HFF-Myc (cell line): ENCODE measurements around the gene IFITM10.

ENCODE experiments used
- DNase-seq: peaks from one replicate; pipeline ENCODE4 v3.0.0-alpha.2; 2011; ENCODE audit warnings: low read depth; ENCODE audit errors: extremely low read depth
- H3K4me3 ChIP-seq: replicated peaks from 2 replicates; pipeline ENCODE4 v1.5.1; 2011; ENCODE audit warnings: low read depth, mild to moderate bottlenecking, control low read depth, low read length
- TF ChIP-seq, protein P1 (sequence below): IDR thresholded peaks from 2 replicates; pipeline ENCODE4 v1.5.1; 2012; ENCODE audit warnings: mild to moderate bottlenecking, low read depth, low read length, control low read depth; ENCODE audit errors: missing control alignments

IFITM10 gene

DNA sequence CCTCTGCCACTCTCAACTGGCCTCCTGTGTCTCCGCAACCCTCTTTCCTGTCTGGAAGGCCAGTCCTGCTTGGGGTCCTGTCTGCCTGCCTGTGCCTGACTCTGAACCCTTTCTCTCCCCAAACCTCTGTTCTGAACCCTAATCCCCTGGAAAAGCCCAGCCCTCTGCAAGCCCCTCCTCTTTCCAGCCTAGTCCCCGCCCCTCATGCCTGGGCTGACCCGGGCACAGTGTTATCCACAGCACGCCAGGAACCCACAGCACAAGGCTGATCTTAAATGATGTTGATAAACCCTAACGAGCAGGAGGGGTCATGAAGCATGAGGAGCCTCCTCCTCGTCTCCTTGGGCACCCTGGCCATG lies at the start of gene IFITM10:
IFITM10 (minus strand) TSS at position 115 of the 359 bp plus-strand sequence. CDS start 153 bp downstream, outside the sequence.
- no peak for DNase-seq
- TF ChIP-seq, protein P1, sequence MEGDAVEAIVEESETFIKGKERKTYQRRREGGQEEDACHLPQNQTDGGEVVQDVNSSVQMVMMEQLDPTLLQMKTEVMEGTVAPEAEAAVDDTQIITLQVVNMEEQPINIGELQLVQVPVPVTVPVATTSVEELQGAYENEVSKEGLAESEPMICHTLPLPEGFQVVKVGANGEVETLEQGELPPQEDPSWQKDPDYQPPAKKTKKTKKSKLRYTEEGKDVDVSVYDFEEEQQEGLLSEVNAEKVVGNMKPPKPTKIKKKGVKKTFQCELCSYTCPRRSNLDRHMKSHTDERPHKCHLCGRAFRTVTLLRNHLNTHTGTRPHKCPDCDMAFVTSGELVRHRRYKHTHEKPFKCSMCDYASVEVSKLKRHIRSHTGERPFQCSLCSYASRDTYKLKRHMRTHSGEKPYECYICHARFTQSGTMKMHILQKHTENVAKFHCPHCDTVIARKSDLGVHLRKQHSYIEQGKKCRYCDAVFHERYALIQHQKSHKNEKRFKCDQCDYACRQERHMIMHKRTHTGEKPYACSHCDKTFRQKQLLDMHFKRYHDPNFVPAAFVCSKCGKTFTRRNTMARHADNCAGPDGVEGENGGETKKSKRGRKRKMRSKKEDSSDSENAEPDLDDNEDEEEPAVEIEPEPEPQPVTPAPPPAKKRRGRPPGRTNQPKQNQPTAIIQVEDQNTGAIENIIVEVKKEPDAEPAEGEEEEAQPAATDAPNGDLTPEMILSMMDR, result no peak
- H3K4me3 ChIP-seq, result no peak within 1 kb of the TSS

DNA sequence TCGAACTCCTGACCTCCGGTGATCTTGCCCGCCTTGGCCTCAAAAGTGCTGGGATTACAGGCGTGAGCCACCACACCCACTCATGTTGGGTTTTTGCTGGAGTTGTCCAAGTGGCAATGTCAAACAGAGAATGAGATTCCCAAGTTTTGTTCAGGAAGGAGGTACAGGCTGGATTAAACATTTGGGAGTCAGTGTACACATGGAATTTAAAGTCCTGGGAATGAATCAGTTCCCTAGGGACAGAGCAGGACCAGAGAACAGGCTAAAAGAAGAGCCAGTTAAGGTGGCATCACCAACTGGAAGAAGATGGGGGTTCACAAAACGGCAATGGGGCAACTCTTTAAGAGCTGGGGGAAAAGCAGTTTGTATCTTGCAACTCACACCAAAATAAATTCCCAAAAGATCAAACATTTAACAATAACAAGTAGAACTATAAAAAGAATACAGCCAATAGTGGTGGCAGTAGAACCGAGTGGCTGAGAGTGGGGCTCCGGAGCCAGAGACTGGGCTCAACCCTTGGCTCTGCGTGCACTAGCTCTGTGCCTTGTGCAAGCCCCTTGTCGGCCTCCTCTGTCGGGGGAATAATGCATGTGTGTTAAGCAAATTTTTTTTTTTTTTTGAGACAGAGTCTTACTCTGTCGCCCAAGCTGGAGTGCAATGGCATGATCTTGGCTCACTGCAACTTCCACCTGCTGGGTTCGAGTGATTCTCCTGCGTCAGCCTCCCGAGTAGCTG lies 47.2 kb upstream of the IFITM10 start:
- TF ChIP-seq, protein P1, result no peak

DNA sequence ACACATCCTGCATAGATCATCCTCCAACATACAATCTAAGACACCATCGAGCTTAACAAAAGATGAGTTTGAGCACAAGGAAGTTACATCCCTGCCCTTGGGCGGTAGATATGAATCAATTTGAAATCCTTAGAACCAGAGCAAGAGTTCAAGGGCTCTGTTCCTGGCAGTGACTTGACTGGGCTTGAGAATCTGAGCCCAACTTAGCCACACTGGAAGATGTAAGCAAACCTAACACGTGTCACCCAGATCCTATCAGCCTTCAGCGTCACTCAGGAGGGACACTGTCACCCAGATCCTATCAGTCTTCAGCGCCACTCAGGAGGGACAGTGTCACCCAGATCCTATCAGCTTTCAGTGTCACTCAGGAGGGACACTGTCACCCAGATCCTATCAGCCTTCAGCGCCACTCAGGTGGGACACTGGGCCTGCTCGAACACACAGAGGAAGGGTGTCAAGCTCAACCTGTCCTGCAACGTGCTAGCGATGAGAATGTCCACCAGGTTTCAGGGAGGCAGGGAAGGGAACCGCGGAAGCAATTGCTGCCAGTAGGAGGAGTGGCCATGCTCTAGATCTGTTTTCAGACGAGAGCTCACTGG lies 46.1 kb upstream of the IFITM10 start:
- H3K4me3 ChIP-seq, result no peak overlapping the region
- DNase-seq, result no peak
- TF ChIP-seq, protein P1, result no peak

More for the DNA sequence above, 47.2 kb upstream of the IFITM10 start:
- DNase-seq, result no peak
- H3K4me3 ChIP-seq, result no peak overlapping the region

DNA sequence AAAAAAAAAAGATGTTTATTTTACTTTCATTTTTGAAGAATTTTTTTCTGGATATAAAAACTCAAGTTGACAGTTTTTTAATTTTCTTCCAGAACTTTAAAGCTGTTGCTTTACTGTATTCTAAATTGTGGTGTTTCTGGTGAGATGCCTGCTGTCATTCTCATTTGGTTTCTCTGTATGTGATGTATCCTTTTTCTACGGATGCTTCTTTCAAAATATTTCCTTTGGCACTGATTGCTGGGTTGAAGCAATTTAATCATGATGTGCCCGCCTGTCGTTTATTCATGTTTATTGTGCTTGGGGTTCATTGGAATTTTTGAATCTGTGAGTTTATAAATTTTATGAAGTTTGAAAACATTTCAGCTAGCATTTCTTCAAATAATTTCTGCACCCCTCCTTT lies 42.7 kb upstream of the IFITM10 start:
- no peak overlapping the region for H3K4me3 ChIP-seq
- TF ChIP-seq, protein P1, result no peak
- no peak for DNase-seq

DNA sequence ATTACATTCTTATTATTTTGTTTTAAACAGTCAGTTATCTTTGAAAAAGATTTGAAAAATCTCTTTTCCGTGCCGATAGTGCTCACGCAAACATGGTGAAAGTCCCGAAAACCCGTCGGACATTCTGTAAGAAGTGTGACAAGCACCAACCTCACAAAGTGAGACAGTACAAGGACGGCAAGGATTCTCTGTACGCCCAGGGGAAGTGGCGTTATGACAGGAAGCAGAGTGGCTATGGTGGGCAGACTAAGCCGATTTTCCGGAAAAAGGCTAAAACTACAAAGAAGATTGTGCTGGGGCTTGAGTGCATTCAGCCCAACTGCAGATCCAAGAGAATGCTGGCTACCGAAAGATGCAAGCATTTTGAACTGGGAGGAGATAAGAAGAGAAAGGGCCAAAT lies 42.1 kb upstream of the IFITM10 start:
- H3K4me3 ChIP-seq, result no peak overlapping the region
- TF ChIP-seq, protein P1, result no peak
- DNase-seq, result no peak

DNA sequence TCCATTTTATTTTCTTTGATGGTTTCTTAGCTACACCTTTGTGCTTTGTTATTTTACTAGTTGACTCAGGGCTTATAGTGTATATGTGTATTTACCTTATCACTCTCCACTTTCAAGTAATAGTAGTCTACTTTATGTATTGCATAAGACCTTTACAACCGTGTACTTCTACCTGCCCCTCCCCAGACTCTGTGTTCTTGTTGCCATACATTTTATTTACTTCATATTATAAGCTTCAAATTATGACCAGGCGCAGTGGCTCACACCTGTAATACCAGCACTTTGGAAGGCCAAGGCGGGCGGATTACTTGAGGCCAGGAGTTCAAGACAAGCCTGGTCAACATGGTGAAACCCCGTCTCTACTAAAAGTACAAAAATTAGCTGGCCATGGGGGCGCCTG lies 41.5 kb upstream of the IFITM10 start:
- TF ChIP-seq, protein P1, result no peak
- no peak overlapping the region for H3K4me3 ChIP-seq
- DNase-seq, result no peak
